Panc1 (cell line): ENCODE results near the gene BOLA1.

Experiments used
- CTCF ChIP-seq: fragments of 450-650 bp; IDR thresholded peaks from 2 replicates; pipeline ENCODE4 v1.5.1; 2017; ENCODE audit warnings: mild to moderate bottlenecking
- POLR2AphosphoS5 ChIP-seq: IDR thresholded peaks from 2 replicates; pipeline ENCODE4 v1.6.1; 2012; ENCODE audit warnings: mild to moderate bottlenecking, low read depth, low read length, moderate library complexity
- REST ChIP-seq, 2 experiments: IDR thresholded peaks; 2 replicates each; pipeline ENCODE4 v1.6.1; 2011 to 2012; ENCODE audit warnings: low read depth in 2 of 2, control low read depth in 1 of 2, low read length in 1 of 2, mild to moderate bottlenecking in 1 of 2, moderate library complexity in 1 of 2; ENCODE audit not compliant: insufficient read depth in 1 of 2
- SIN3A ChIP-seq: IDR thresholded peaks from 2 replicates; pipeline ENCODE4 v1.6.1; 2012; ENCODE audit warnings: low read depth, mild to moderate bottlenecking, low read length, moderate library complexity, borderline replicate concordance; ENCODE audit not compliant: insufficient read depth
- TCF7L2 ChIP-seq: IDR thresholded peaks from 2 replicates; pipeline ENCODE4 v1.6.1; 2011; ENCODE audit warnings: mild to moderate bottlenecking, low read depth, low read length, inconsistent platforms

DNA sequence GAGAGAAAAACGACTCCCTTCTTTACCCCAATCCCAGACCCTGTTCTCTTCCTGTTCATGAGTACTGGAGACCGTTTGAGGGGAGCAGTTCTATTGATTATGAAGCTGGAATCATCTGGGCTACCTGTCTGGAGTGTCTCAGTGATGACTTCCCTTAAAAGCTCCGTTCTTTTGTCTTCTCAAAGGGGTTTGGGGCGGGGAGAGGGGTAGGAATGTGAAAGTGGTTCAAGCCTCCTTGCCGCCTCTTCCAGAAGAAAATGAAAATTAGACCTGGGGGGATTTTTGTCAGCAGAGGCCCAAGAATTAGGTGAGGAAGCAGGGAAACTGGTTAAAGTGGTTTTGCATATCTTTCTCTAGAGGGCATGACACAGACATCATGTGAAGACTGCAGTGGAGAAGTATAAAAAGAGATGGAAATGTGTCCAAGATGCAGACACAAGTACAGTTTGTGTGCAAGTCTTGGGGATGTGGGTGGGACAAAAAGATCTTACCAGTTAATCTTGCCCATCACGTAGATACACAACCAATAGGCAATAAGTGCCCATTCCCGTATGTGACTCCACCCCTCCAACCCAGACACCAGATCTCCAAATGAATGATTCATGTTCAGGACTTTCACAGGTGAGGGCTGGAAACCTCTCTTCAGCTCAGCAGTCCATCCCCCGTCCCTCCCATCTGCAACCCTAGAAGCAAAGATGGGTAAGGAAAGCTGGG lies 37.8 kb downstream of the BOLA1 start:
- TF ChIP-seq CTCF (no peak), SIN3A (0 out of 2 replicates have a peak, but pooled peaks have one; percentile 0), TCF7L2 (no peak), POLR2AphosphoS5 (no peak; the same call in 1 of the 2 replicates), REST (IDR thresholded peaks at IDR 0.05; ENCODE audit: insufficient read depth in 1 of 2, low read depth in 2 of 2, low read length in 1 of 2) (no peak)
